Upper lobe of left lung (tissue), 6 donors: Measurements from ENCODE around the gene TMEM31. TPM values are rescaled to one million over a fixed set of nuclear protein-coding genes. Genes with fewer than 3 reads are reported as not detected.

Experiments used
- ATAC-seq, 2 donors: fragments of 200-7000 bp; cut with Tn5 transposase; one replicate each; pipeline ENCODE4 v1.9.1; 2022; ENCODE audit warnings: mild to moderate bottlenecking in 2 of 2, moderate library complexity in 2 of 2; ENCODE audit not compliant: low FRiP score in 2 of 2
- DNase-seq, 2 donors: peaks; one replicate each; pipeline ENCODE4 v3.0.0-alpha.2; 2019 to 2020
- H3K27ac ChIP-seq, 4 donors: fragments of 200-600 bp; sonication (generic); one replicate each; pipeline ENCODE4 v1.5.1; 2016 to 2019
- H3K27me3 ChIP-seq, 4 donors: fragments of 200-600 bp; sonication (generic); one replicate each; pipeline ENCODE4 v1.5.1; 2017 to 2019
- H3K36me3 ChIP-seq, 4 donors: fragments of 200-600 bp; sonication (generic); one replicate each; pipeline ENCODE4 v1.5.1; 2016 to 2019
- H3K4me1 ChIP-seq, 4 donors: fragments of 200-600 bp; sonication (generic); one replicate each; pipeline ENCODE4 v1.5.1; 2018 to 2019
- H3K4me3 ChIP-seq, 4 donors: fragments of 200-600 bp; sonication (generic); one replicate each; pipeline ENCODE4 v1.5.1; 2017 to 2019; ENCODE audit warnings: mild to moderate bottlenecking in 2 of 4, moderate library complexity in 1 of 4
- H3K9me3 ChIP-seq, 4 donors: fragments of 200-600 bp; sonication (generic); one replicate each; pipeline ENCODE4 v1.5.1; 2018 to 2019
- CTCF ChIP-seq, 6 experiments: fragments of 450-650 bp in 4 of 6; fragments of 200-600 bp in 2 of 6; sonication (generic) in 2 of 6; IDR thresholded peaks; one replicate each; pipeline ENCODE4 v1.5.1; 2016 to 2019; ENCODE audit warnings: antibody characterized with exemption in 6 of 6
- EP300 ChIP-seq, 4 donors: sonication (generic); formaldehyde crosslinking; IDR thresholded peaks; one replicate each; pipeline ENCODE4 v1.5.1; 2017; ENCODE audit warnings: antibody characterized with exemption in 4 of 4, control low read depth in 2 of 4
- POLR2A ChIP-seq, 4 donors: fragments of 450-650 bp; IDR thresholded peaks; one replicate each; pipeline ENCODE4 v1.5.1; 2016 to 2017; ENCODE audit warnings: antibody characterized with exemption in 4 of 4, mild to moderate bottlenecking in 2 of 4
- POLR2AphosphoS5 ChIP-seq, 2 donors: sonication (generic); formaldehyde crosslinking; IDR thresholded peaks; one replicate each; pipeline ENCODE4 v1.5.1; 2017; ENCODE audit warnings: antibody characterized with exemption in 2 of 2
- WGBS, 2 donors: methylation state at CpG; one replicate each; pipeline ENCODE4 v1.1.5; 2017 to 2018; 5-methylcytosine and 5-hydroxymethylcytosine counted together
- total RNA-seq, 6 donors: library from RNA; depleted of rRNA in 4 of 6; stranded (reverse); fragments of >200 nt in 4 of 6; gene quantifications; one replicate each; pipeline versions ENCODE4 v1.1.0 to v1.2.1, GENCODE V29; 2016 to 2021
- donor health status: DM: no; HTN: no; CAD: no; lungs with moderate emphysema.
- donor health status: DM: no; HTN: yes; CAD: no; lungs with severe emphysema.

TMEM31 gene, protein sequence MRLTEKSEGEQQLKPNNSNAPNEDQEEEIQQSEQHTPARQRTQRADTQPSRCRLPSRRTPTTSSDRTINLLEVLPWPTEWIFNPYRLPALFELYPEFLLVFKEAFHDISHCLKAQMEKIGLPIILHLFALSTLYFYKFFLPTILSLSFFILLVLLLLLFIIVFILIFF
- total RNA-seq, result not detected

- Histone ChIP-seq H3K36me3 (no peaks in the 10 kb centered on the region), H3K4me1 (no peaks in the 10 kb centered on the region), H3K27me3 (no peaks in the 10 kb centered on the region), H3K4me3 (no peak within 1 kb of the TSS), H3K27ac (no peak within 1 kb of the TSS), H3K9me3 (no peaks in the 10 kb centered on the region)
- ATAC-seq (no peak), DNase-seq (no peak)
- no peak for TF ChIP-seq EP300 (IDR thresholded peaks at IDR 0.05)
- TF ChIP-seq CTCF (IDR thresholded peaks at IDR 0.05), result no peak
- TF ChIP-seq POLR2AphosphoS5 (IDR thresholded peaks at IDR 0.05), result no peak
- no peak for TF ChIP-seq POLR2A (IDR thresholded peaks at IDR 0.05)
- 83 to 91% methylated on average over 5 of the region's 5 CpGs for WGBS, 2 donors
Measured at GRCh38 chrX:103710609-103711008, at the start of gene TMEM31. Gene TMEM31 (plus strand): TSS chrX:103710909. CDS start chrX:103712259, 1,350 bp downstream.

DNA sequence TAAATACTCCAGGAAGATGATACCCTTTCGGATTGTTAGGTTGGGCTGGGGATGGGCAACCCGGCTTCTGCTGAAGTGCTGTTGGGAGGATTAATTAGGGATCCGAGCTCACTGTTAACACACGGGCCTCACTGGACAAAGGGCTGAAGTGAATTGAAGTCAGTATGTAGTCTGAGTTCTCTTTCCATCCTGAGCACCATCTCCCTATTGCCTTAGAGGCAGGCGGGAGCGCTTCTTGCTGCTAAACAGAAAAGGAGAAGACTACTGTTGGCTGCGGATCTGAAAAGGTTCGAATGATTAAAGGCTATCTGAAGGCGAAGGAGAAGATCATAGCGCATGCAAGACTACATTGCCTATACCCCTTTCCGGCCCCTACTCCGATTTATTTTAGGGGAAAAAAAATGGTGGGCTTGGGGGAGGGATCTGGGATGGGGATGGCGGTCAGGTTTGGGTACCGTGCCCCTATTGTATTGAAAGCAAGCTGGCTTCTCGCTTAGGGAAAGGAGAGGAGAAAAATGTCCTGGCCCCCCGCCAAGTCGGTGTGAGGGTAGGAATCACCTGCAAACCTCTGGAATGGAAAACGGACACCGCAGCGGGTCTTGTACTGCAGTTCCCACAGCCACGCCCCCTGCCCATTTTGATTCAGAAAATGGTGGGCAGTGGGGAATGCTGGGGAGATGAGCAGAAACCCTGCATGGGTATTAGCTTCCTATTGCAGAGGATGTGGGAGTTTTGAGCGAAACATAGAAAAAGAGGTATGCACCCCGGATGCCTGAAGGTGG, 46.5 kb upstream of the TMEM31 start:
- DNase-seq, result no peak

DNA sequence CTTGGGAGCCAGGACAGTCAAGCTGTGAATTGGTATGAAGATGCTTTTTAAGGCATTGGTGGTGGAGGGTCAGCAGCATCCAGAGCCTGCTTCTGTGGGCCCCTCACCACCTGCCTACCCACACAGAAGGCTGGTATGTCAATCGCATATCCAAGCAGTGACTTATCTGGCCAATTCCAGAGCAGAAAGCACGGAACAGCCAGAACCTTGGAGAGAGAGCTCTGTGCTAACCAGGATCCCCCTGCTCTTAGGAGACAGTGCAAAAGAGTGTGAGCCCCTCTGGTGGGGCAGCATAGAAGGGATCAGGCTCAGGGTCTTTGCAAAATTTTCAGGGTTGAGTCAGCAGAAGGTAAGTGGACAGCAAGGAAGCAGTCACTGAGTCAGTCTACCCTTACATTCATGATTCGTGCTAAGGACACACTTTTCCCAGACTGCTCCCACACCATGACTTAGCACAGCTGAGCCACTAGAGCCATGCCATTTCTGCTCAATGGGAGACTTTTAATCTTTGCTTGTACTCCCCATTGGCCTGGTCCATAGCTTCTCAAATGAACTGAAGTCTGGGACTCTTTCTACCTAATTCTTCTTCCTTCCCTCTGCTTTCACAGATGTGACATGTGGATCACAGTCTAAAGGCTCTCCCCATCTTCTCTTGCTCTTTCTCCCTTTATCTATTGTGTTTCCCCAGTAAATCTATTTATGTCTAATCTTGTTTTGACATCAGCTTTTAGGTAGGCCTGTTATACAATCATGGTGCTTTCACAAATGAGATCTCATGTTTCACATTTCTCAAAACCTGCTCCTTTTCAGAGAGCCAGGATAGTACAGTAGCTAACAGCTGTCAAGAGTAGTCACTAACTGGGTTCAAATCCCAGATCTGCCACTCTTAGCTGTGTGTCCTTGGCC, 44.3 kb upstream of the TMEM31 start:
- no peak for DNase-seq
- no peaks in the 10 kb centered on the region for H3K27me3 ChIP-seq
- H3K4me3 ChIP-seq, result no peak overlapping the region
- no peaks in the 10 kb centered on the region for H3K4me1 ChIP-seq
- no peaks in the 10 kb centered on the region for H3K36me3 ChIP-seq
- no peak for ATAC-seq
- TF ChIP-seq EP300 (IDR thresholded peaks at IDR 0.05) (no peak), POLR2AphosphoS5 (IDR thresholded peaks at IDR 0.05) (no peak)
- H3K27ac ChIP-seq, result no peak overlapping the region
- H3K9me3 ChIP-seq, result no peaks in the 10 kb centered on the region
- WGBS, 2 donors, result 61 to 100% methylated on average over 1 to 3 of the region's 3 CpGs

More for the DNA sequence above, 46.5 kb upstream of the TMEM31 start:
- Histone ChIP-seq H3K27me3 (no peaks in the 10 kb centered on the region), H3K4me1 (no peaks in the 10 kb centered on the region), H3K4me3 (no peak overlapping the region), H3K27ac (no peak overlapping the region), H3K36me3 (no peaks in the 10 kb centered on the region), H3K9me3 (no peaks in the 10 kb centered on the region)
- no peak for ATAC-seq
- TF ChIP-seq POLR2A (IDR thresholded peaks at IDR 0.05), result no peak
- no peak for TF ChIP-seq EP300 (IDR thresholded peaks at IDR 0.05)
- no peak for TF ChIP-seq CTCF (IDR thresholded peaks at IDR 0.05)
- TF ChIP-seq POLR2AphosphoS5 (IDR thresholded peaks at IDR 0.05), result no peak
- WGBS, 2 donors, result 30 to 35% methylated on average over 21 to 23 of the region's 23 CpGs

- DNase-seq, result no peak
- no peak for ATAC-seq
- TF ChIP-seq CTCF (IDR thresholded peaks at IDR 0.05) (no peak), POLR2AphosphoS5 (IDR thresholded peaks at IDR 0.05) (no peak), POLR2A (IDR thresholded peaks at IDR 0.05) (no peak), EP300 (IDR thresholded peaks at IDR 0.05) (no peak)
- Histone ChIP-seq H3K4me1 (no peaks in the 10 kb centered on the region), H3K27ac (no peak overlapping the region), H3K9me3 (no peaks in the 10 kb centered on the region), H3K36me3 (peaks cover 0 to 1% (median 0%) of the 10 kb centered on the region in 4 donors), H3K4me3 (no peak overlapping the region), H3K27me3 (no peaks in the 10 kb centered on the region)
- WGBS, 2 donors, result 62 to 79% methylated on average over 1 of the region's 1 CpG
Measured at GRCh38 chrX:103669745-103670144, 41.0 kb upstream of the TMEM31 start.
